RWPE2 (cell line): ENCODE results near the gene SLC36A3.

Source experiments
- ATAC-seq: fragments of 200-7000 bp; cut with Tn5 transposase; 3 replicates; pipeline ENCODE4 v1.9.1; 2021; ENCODE audit warnings: low read depth
- DNase-seq: peaks from one replicate; pipeline ENCODE4 v3.0.0-alpha.2; 2020; ENCODE audit warnings: low spot score
- H3K27ac ChIP-seq: fragments of 450-650 bp; 2 replicates; pipeline ENCODE4 v1.5.1; 2017; ENCODE audit warnings: mild to moderate bottlenecking; ENCODE audit not compliant: poor library complexity, severe bottlenecking
- H3K27me3 ChIP-seq: fragments of 250-450 bp; sonication (Bioruptor Pico); 2 replicates; pipeline ENCODE4 v1.5.1; 2021; ENCODE audit warnings: mild to moderate bottlenecking, moderate library complexity; ENCODE audit not compliant: insufficient read depth, poor library complexity, severe bottlenecking
- H3K36me3 ChIP-seq: fragments of 250-450 bp; sonication (Bioruptor Pico); 2 replicates; pipeline ENCODE4 v1.5.1; 2020; ENCODE audit warnings: low read depth, mild to moderate bottlenecking, moderate library complexity
- H3K4me1 ChIP-seq: fragments of 250-450 bp; sonication (Bioruptor Pico); 2 replicates; pipeline ENCODE4 v1.5.1; 2021; ENCODE audit warnings: mild to moderate bottlenecking, moderate library complexity; ENCODE audit not compliant: insufficient read depth, poor library complexity, severe bottlenecking
- H3K4me3 ChIP-seq: fragments of 250-450 bp; sonication (Bioruptor Pico); 2 replicates; pipeline ENCODE4 v1.5.1; 2021; ENCODE audit warnings: mild to moderate bottlenecking, moderate library complexity; ENCODE audit not compliant: severe bottlenecking
- H3K9me3 ChIP-seq: fragments of 250-450 bp; sonication (Bioruptor Pico); 2 replicates; pipeline ENCODE4 v1.5.1; 2021; ENCODE audit warnings: mild to moderate bottlenecking, moderate library complexity; ENCODE audit not compliant: severe bottlenecking
- TF ChIP-seq, protein P1 (sequence below): fragments of 450-650 bp; IDR thresholded peaks from one replicate; pipeline ENCODE4 v1.5.1; 2017; ENCODE audit warnings: mild to moderate bottlenecking, moderate library complexity; ENCODE audit not compliant: poor library complexity, severe bottlenecking

Gene SLC36A3

GRCh38 chr5:151303666-151304065 is at the start of gene SLC36A3:
SLC36A3 (minus strand) TSS chr5:151303766; CDS start chr5:151303354, 412 bp downstream.
- no peak within 1 kb of the TSS for H3K4me3 ChIP-seq
- H3K27me3 ChIP-seq = no peaks in the 10 kb centered on the region
- ATAC-seq (no peak), DNase-seq (no peak)
- no peaks in the 10 kb centered on the region for H3K36me3 ChIP-seq
- peaks cover 4% of the 10 kb centered on the region for H3K4me1 ChIP-seq
- no peaks in the 10 kb centered on the region for H3K9me3 ChIP-seq
- H3K27ac ChIP-seq = no peak within 1 kb of the TSS
- TF ChIP-seq, protein P1, sequence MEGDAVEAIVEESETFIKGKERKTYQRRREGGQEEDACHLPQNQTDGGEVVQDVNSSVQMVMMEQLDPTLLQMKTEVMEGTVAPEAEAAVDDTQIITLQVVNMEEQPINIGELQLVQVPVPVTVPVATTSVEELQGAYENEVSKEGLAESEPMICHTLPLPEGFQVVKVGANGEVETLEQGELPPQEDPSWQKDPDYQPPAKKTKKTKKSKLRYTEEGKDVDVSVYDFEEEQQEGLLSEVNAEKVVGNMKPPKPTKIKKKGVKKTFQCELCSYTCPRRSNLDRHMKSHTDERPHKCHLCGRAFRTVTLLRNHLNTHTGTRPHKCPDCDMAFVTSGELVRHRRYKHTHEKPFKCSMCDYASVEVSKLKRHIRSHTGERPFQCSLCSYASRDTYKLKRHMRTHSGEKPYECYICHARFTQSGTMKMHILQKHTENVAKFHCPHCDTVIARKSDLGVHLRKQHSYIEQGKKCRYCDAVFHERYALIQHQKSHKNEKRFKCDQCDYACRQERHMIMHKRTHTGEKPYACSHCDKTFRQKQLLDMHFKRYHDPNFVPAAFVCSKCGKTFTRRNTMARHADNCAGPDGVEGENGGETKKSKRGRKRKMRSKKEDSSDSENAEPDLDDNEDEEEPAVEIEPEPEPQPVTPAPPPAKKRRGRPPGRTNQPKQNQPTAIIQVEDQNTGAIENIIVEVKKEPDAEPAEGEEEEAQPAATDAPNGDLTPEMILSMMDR = no peak

DNA sequence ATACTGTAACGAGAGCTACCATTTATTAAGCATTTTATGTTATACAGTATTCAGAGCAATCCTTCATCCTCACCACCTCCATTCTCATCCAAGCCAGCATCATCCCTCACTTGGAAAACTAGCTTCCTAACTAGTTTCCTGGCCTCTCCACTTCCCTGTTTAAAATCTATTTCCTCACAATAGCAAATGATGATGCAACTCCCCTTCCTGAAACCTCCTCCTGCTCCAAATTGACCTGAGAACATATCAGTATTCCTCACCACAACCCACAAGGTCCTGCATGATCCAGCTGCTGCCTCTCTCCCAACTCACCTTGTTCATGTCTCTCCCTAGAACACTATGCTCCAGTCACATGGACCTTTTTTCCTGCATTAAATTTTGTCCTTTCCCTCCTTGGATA is 48.1 kb upstream of the SLC36A3 start:
- Histone ChIP-seq H3K36me3 (no peaks in the 10 kb centered on the region), H3K4me1 (no peaks in the 10 kb centered on the region), H3K4me3 (no peak overlapping the region), H3K9me3 (no peaks in the 10 kb centered on the region), H3K27ac (no peak overlapping the region), H3K27me3 (no peaks in the 10 kb centered on the region)
- 0 out of 3 replicates have a peak, but pooled peaks have one; percentile 14 for ATAC-seq
- TF ChIP-seq, protein P1 = no peak
- no peak for DNase-seq

- ATAC-seq = no peak
- no peak for DNase-seq
- TF ChIP-seq, protein P1 = no peak
- Histone ChIP-seq H3K9me3 (no peaks in the 10 kb centered on the region), H3K36me3 (no peaks in the 10 kb centered on the region), H3K4me1 (no peaks in the 10 kb centered on the region), H3K4me3 (no peak overlapping the region), H3K27me3 (peaks cover 12% of the 10 kb centered on the region), H3K27ac (no peak overlapping the region)
These were observed 45.2 kb upstream of the SLC36A3 start for GRCh38 chr5:151348789-151349188.

GRCh38 chr5:151347369-151347768 is 43.8 kb upstream of the SLC36A3 start, which contains the start of gene SLC36A2:
SLC36A2 (minus strand) TSS chr5:151347559; CDS start chr5:151347460, 99 bp downstream.
- no peak within 1 kb of the TSS for H3K4me3 ChIP-seq
- H3K9me3 ChIP-seq = no peaks in the 10 kb centered on the region
- TF ChIP-seq, protein P1 = no peak
- DNase-seq (no peak), ATAC-seq (no peak)
- H3K27me3 ChIP-seq = peaks cover 12% of the 10 kb centered on the region
- no peak within 1 kb of the TSS for H3K27ac ChIP-seq
- H3K36me3 ChIP-seq = no peaks in the 10 kb centered on the region
- no peaks in the 10 kb centered on the region for H3K4me1 ChIP-seq

GRCh38 chr5:151345808-151346478 is 42.4 kb upstream of the SLC36A3 start:
- peak; percentile 45; the same call in 1 of the 3 replicates for ATAC-seq
- Histone ChIP-seq H3K27ac (no peak overlapping the region), H3K4me1 (no peaks in the 10 kb centered on the region), H3K36me3 (no peaks in the 10 kb centered on the region), H3K27me3 (peaks cover 12% of the 10 kb centered on the region), H3K9me3 (no peaks in the 10 kb centered on the region), H3K4me3 (no peak overlapping the region)
- no peak for DNase-seq
- TF ChIP-seq, protein P1 = no peak
